GM12878 (cell line): ENCODE data around the gene RAB11A.

Source experiments
- BRCA1 ChIP-seq: IDR thresholded peaks from 2 replicates; pipeline ENCODE4 v1.6.1; 2011; ENCODE audit warnings: low read depth, low read length, improper control_type of control experiment
- EGR1 ChIP-seq, 2 experiments: IDR thresholded peaks; 1 replicate in 1 of 2; 2 replicates in 1 of 2; pipeline ENCODE4 v1.6.1; 2011 to 2012; ENCODE audit warnings: low read depth in 2 of 2, low read length in 2 of 2, borderline replicate concordance in 1 of 2, mild to moderate bottlenecking in 1 of 2, moderate library complexity in 1 of 2
- POLR2A ChIP-seq: IDR thresholded peaks from 2 replicates; pipeline ENCODE4 v1.6.1; 2011; ENCODE audit warnings: low read depth, mild to moderate bottlenecking, low read length
- TF ChIP-seq, protein P1 (sequence below): IDR thresholded peaks from 2 replicates; pipeline ENCODE4 v1.6.1; 2012; ENCODE audit warnings: mild to moderate bottlenecking, low read depth, low read length
- TF ChIP-seq, protein P2 (sequence below): IDR thresholded peaks from 2 replicates; pipeline ENCODE4 v1.6.1; 2012; ENCODE audit warnings: low read depth, low read length, improper control_type of control experiment
- TF ChIP-seq, protein P3 (sequence below): fragments of 150-350 bp; IDR thresholded peaks from 2 replicates; pipeline ENCODE4 v1.6.1; 2014; ENCODE audit warnings: mild to moderate bottlenecking, low read depth, low read length
- TF ChIP-seq, protein P4 (sequence below): IDR thresholded peaks from 2 replicates; pipeline ENCODE4 v1.6.1; 2011; ENCODE audit warnings: mild to moderate bottlenecking, low read depth, low read length, moderate library complexity; ENCODE audit not compliant: insufficient replicate concordance

DNA sequence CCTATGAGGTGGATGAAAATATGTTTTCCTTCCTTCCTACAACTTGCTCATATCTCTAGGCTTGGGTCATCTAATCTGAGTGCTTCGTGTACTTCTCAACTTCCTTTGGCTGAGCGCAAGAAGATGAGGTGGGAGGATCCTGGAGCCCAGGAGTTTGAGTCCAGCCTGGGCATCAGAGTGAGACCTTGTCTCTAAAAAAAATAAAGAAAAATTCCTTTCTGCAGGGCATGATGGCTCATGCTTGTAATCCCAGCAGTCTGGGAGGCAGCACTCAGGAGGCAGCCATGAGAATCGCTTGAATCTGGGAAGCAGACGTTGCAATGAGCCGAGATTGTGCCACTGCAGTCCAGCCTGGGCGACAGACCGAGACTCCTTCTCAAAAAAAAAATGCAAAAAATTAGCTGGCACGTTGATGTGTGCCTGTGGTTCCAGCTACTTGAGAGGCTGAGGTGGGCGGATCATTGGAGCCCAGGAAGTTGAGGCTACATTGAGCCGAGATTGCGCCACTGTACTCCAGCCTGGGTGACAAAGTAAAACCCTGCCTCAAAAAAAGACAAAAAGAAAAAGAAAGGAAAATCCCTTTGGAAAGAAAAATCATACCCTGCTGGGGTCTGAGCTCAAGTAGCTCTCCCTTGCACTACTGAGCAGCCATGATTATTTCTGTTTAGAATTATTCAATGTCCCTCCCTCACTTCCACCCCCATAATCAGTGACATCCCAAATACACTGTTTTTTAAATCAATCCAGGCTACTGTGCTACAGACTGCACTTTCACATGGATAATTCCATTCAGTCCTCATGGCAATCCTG lies 28.0 kb upstream of the RAB11A start:
- TF ChIP-seq, protein P1, sequence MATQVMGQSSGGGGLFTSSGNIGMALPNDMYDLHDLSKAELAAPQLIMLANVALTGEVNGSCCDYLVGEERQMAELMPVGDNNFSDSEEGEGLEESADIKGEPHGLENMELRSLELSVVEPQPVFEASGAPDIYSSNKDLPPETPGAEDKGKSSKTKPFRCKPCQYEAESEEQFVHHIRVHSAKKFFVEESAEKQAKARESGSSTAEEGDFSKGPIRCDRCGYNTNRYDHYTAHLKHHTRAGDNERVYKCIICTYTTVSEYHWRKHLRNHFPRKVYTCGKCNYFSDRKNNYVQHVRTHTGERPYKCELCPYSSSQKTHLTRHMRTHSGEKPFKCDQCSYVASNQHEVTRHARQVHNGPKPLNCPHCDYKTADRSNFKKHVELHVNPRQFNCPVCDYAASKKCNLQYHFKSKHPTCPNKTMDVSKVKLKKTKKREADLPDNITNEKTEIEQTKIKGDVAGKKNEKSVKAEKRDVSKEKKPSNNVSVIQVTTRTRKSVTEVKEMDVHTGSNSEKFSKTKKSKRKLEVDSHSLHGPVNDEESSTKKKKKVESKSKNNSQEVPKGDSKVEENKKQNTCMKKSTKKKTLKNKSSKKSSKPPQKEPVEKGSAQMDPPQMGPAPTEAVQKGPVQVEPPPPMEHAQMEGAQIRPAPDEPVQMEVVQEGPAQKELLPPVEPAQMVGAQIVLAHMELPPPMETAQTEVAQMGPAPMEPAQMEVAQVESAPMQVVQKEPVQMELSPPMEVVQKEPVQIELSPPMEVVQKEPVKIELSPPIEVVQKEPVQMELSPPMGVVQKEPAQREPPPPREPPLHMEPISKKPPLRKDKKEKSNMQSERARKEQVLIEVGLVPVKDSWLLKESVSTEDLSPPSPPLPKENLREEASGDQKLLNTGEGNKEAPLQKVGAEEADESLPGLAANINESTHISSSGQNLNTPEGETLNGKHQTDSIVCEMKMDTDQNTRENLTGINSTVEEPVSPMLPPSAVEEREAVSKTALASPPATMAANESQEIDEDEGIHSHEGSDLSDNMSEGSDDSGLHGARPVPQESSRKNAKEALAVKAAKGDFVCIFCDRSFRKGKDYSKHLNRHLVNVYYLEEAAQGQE: no peak
- TF ChIP-seq, protein P2, sequence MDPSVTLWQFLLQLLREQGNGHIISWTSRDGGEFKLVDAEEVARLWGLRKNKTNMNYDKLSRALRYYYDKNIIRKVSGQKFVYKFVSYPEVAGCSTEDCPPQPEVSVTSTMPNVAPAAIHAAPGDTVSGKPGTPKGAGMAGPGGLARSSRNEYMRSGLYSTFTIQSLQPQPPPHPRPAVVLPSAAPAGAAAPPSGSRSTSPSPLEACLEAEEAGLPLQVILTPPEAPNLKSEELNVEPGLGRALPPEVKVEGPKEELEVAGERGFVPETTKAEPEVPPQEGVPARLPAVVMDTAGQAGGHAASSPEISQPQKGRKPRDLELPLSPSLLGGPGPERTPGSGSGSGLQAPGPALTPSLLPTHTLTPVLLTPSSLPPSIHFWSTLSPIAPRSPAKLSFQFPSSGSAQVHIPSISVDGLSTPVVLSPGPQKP: no peak
- TF ChIP-seq EGR1 (IDR thresholded peaks at IDR 0.05; ENCODE audit: borderline replicate concordance in 1 of 2, low read depth in 2 of 2, low read length in 2 of 2): no peak
- TF ChIP-seq, protein P3, sequence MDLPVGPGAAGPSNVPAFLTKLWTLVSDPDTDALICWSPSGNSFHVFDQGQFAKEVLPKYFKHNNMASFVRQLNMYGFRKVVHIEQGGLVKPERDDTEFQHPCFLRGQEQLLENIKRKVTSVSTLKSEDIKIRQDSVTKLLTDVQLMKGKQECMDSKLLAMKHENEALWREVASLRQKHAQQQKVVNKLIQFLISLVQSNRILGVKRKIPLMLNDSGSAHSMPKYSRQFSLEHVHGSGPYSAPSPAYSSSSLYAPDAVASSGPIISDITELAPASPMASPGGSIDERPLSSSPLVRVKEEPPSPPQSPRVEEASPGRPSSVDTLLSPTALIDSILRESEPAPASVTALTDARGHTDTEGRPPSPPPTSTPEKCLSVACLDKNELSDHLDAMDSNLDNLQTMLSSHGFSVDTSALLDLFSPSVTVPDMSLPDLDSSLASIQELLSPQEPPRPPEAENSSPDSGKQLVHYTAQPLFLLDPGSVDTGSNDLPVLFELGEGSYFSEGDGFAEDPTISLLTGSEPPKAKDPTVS: no peak
- no peak for TF ChIP-seq BRCA1
- TF ChIP-seq POLR2A: no peak
- TF ChIP-seq, protein P4, sequence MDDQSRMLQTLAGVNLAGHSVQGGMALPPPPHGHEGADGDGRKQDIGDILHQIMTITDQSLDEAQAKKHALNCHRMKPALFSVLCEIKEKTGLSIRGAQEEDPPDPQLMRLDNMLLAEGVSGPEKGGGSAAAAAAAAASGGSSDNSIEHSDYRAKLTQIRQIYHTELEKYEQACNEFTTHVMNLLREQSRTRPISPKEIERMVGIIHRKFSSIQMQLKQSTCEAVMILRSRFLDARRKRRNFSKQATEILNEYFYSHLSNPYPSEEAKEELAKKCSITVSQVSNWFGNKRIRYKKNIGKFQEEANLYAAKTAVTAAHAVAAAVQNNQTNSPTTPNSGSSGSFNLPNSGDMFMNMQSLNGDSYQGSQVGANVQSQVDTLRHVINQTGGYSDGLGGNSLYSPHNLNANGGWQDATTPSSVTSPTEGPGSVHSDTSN: no peak
